Measurements from ENCODE around the gene ANKRD44. TPM values are rescaled to one million over a fixed set of nuclear protein-coding genes. Genes with fewer than 3 reads are reported as not detected.
"Not testable (repeated sequence)": the region's sequence is repeated elsewhere in the genome, so short reads cannot be mapped to it uniquely, and the experiment has no call there.

Gene ANKRD44
- total RNA-seq, 1 donor from 2014 or later, result 11.2 TPM

- H3K9me3 Mint-ChIP-seq, result no peaks in the 10 kb centered on the region
- H3K4me3 Mint-ChIP-seq, result no peak overlapping the region
- no peak for DNase-seq (ENCODE audit: low read depth, low spot score)
- H3K27me3 Mint-ChIP-seq (ENCODE audit: low read depth), result no peaks in the 10 kb centered on the region
- H3K36me3 Mint-ChIP-seq (ENCODE audit: low read depth), result peaks cover 4% of the 10 kb centered on the region
- no peaks in the 10 kb centered on the region for H3K4me1 Mint-ChIP-seq
- no peak for TF ChIP-seq CTCF (conservative IDR thresholded peaks at IDR 0.05)
- no peak overlapping the region for H3K27ac Mint-ChIP-seq (ENCODE audit: unreplicated experiment)
Measured at GRCh38 chr2:197030090-197030489, 280.5 kb downstream of the ANKRD44 start.

- Mint-ChIP-seq H3K27ac (ENCODE audit: unreplicated experiment) (no peak overlapping the region), H3K4me3 (no peak overlapping the region), H3K9me3 (no peaks in the 10 kb centered on the region), H3K27me3 (ENCODE audit: low read depth) (no peaks in the 10 kb centered on the region), H3K4me1 (no peaks in the 10 kb centered on the region), H3K36me3 (ENCODE audit: low read depth) (peaks cover 4% of the 10 kb centered on the region)
- DNase-seq (ENCODE audit: low read depth, low spot score), result no peak
- no peak for TF ChIP-seq CTCF (conservative IDR thresholded peaks at IDR 0.05)
Measured at GRCh38 chr2:197028633-197029032, 281.9 kb downstream of the ANKRD44 start.

GRCh38 chr2:197028230-197028629, 282.4 kb downstream of the ANKRD44 start:
- Mint-ChIP-seq H3K4me3 (no peak overlapping the region), H3K27ac (ENCODE audit: unreplicated experiment) (no peak overlapping the region), H3K9me3 (no peaks in the 10 kb centered on the region), H3K36me3 (ENCODE audit: low read depth) (peaks cover 4% of the 10 kb centered on the region), H3K4me1 (no peaks in the 10 kb centered on the region), H3K27me3 (ENCODE audit: low read depth) (no peaks in the 10 kb centered on the region)
- DNase-seq (ENCODE audit: low read depth, low spot score), result no peak
- no peak for TF ChIP-seq CTCF (conservative IDR thresholded peaks at IDR 0.05)

GRCh38 chr2:197024206-197024605, 286.4 kb downstream of the ANKRD44 start:
- DNase-seq (ENCODE audit: low read depth, low spot score), result no peak
- Mint-ChIP-seq H3K36me3 (ENCODE audit: low read depth) (no peaks in the 10 kb centered on the region), H3K27me3 (ENCODE audit: low read depth) (no peaks in the 10 kb centered on the region), H3K27ac (ENCODE audit: unreplicated experiment) (no peak overlapping the region), H3K4me3 (no peak overlapping the region), H3K4me1 (no peaks in the 10 kb centered on the region), H3K9me3 (no peaks in the 10 kb centered on the region)
- no peak for TF ChIP-seq CTCF (conservative IDR thresholded peaks at IDR 0.05)

GRCh38 chr2:197020921-197021320, 289.7 kb downstream of the ANKRD44 start:
- not testable (repeated sequence) for H3K27me3 Mint-ChIP-seq (ENCODE audit: low read depth); H3K36me3 Mint-ChIP-seq (ENCODE audit: low read depth); H3K4me3 Mint-ChIP-seq; H3K27ac Mint-ChIP-seq (ENCODE audit: unreplicated experiment); H3K9me3 Mint-ChIP-seq; H3K4me1 Mint-ChIP-seq; DNase-seq (ENCODE audit: low read depth, low spot score)

GRCh38 chr2:197013098-197013497, 297.5 kb downstream of the ANKRD44 start:
- H3K9me3 Mint-ChIP-seq, result no peaks in the 10 kb centered on the region
- no peak overlapping the region for H3K4me3 Mint-ChIP-seq
- DNase-seq (ENCODE audit: low read depth, low spot score), result no peak
- H3K36me3 Mint-ChIP-seq (ENCODE audit: low read depth), result no peaks in the 10 kb centered on the region
- H3K27ac Mint-ChIP-seq (ENCODE audit: unreplicated experiment), result no peak overlapping the region
- H3K27me3 Mint-ChIP-seq (ENCODE audit: low read depth), result no peaks in the 10 kb centered on the region
- no peak for TF ChIP-seq CTCF (conservative IDR thresholded peaks at IDR 0.05)
- H3K4me1 Mint-ChIP-seq, result peaks cover 23% of the 10 kb centered on the region

Data from neural crest cell (in vitro differentiated cells).